ENCODE data around the gene MPPE1. TPM values are rescaled to one million over a fixed set of nuclear protein-coding genes. Genes with fewer than 3 reads are reported as not detected.
A peak's percentile ranks its signal among the peaks of the same experiment; 100 is the strongest.

Gene MPPE1
- total and polyA plus RNA-seq, 9 of the 15 experiments (the other 6 are each of a cell fraction or from before 2014, with no cell fraction given): 10.7 to 19.5 (median 13.3) TPM

- no peaks in the 10 kb centered on the region for H3K36me3 ChIP-seq (ENCODE audit: control insufficient read depth, insufficient read depth, low read length)
- CTCF ChIA-PET (ENCODE audit: low intra/inter-chr PET ratio): no interaction called here
- in situ Hi-C loops (cut with MboI): no loop called here
- H3K9ac ChIP-seq (ENCODE audit: insufficient read depth in 1 of 2, low read depth in 2 of 2, low read length in 2 of 2): no peak overlapping the region
- peak; percentile 30 to 85 (median 56) for DNase-seq (ENCODE audit: extremely low read depth in 1 of 4, low spot score in 3 of 4)
- no peaks in the 10 kb centered on the region for H3K79me2 ChIP-seq (ENCODE audit: control insufficient read depth, insufficient read depth, low read length)
- H3K4me2 ChIP-seq (ENCODE audit: insufficient read depth, low read length): no peak overlapping the region; the same call in 1 of the 2 replicates
- BruUV-seq (replicated peaks): no TSS peak
- no peaks in the 10 kb centered on the region for H3K9me1 ChIP-seq (ENCODE audit: control insufficient read depth, insufficient read depth, low read length)
- peaks cover 4 to 17% of the 10 kb centered on the region in 2 experiments; a peak in 2 of 5 replicates for H3K27me3 ChIP-seq (ENCODE audit: control insufficient read depth in 2 of 2, insufficient read depth in 2 of 2, low read length in 2 of 2)
- peaks cover 3 to 7% of the 10 kb centered on the region in 2 experiments; a peak in 3 of 5 replicates for H3K4me1 ChIP-seq (replicated peaks in 1 of 2; ENCODE audit: control insufficient read depth in 2 of 2, insufficient read depth in 2 of 2, low read length in 2 of 2)
- ATAC-seq: peak; percentile 78
- 1% methylated on average over 12 of the region's 12 CpGs for WGBS (ENCODE audit: insufficient coverage, low coverage, missing lambda C conversion rate)
- POLR2A ChIA-PET: interaction anchor here (0.6 to 1.6 kb wide), 3 partner anchors 21 to 136 kb away, joined by 3 to 4 read pairs (median 3); no protein-coding TSS in a partner anchor
- no peaks in the 10 kb centered on the region for H4K20me1 ChIP-seq (replicated peaks; ENCODE audit: control insufficient read depth, insufficient read depth, low read length)
- no peak overlapping the region for H3K27ac ChIP-seq (ENCODE audit: extremely low read depth, low read depth, low read length)
- H2AFZ ChIP-seq (ENCODE audit: low read depth, low read length): no peak overlapping the region
- no peaks in the 10 kb centered on the region for H3K9me3 ChIP-seq (replicated peaks; ENCODE audit: control insufficient read depth, insufficient read depth, low read depth, low read length)
- peak; percentile 82 for FAIRE-seq
- intact Hi-C loops (cut with micrococcal nuclease): no loop called here
- no peak overlapping the region for H3K4me3 ChIP-seq
- no peak for TF ChIP-seq SIN3A (IDR thresholded peaks at IDR 0.05; ENCODE audit: borderline replicate concordance in 2 of 2, control insufficient read depth in 1 of 2, low read depth in 2 of 2, low read length in 2 of 2)
- TF ChIP-seq ZC3H8 (IDR thresholded peaks at IDR 0.05): no peak
- no peak for TF ChIP-seq ARID2 (IDR thresholded peaks at IDR 0.05)
- no peak for TF ChIP-seq DDX20 (tag; IDR thresholded peaks at IDR 0.05; ENCODE audit: low read depth)
- TF ChIP-seq ZNF282 (CRISPR knock-in tag; IDR thresholded peaks at IDR 0.05): no peak
- no peak for TF ChIP-seq ZNF780A (CRISPR knock-in tag; IDR thresholded peaks at IDR 0.05)
- TF ChIP-seq WHSC1 (IDR thresholded peaks at IDR 0.05; ENCODE audit: low read length): no peak
- TF ChIP-seq DLX4 (CRISPR knock-in tag; IDR thresholded peaks at IDR 0.05): no peak
- TF ChIP-seq E2F5 (CRISPR knock-in tag; IDR thresholded peaks at IDR 0.05): no peak
- TF ChIP-seq SIRT6 (IDR thresholded peaks at IDR 0.05; ENCODE audit: low read depth, low read length): no peak
- TF ChIP-seq ZBTB43 (CRISPR knock-in tag; IDR thresholded peaks at IDR 0.05): no peak
- TF ChIP-seq SRSF1 (IDR thresholded peaks at IDR 0.05; ENCODE audit: low read depth, low read length): no peak
- TF ChIP-seq CREB3 (tag; conservative IDR thresholded peaks at IDR 0.05; ENCODE audit: low read depth): no peak
- no peak for TF ChIP-seq SRSF3 (IDR thresholded peaks at IDR 0.05; ENCODE audit: insufficient read depth, low read length)
- TF ChIP-seq HMGXB4 (CRISPR knock-in tag; IDR thresholded peaks at IDR 0.05): no peak
Measured at GRCh38 chr18:11925800-11926481, 17.8 kb upstream of the MPPE1 start.
